Stimulated activated naive CD8-positive, alpha-beta T cell treated with anti-CD3 and anti-CD28 coated beads, Interleukin-15, amount 100 ng/mL, for 72 hours (primary cell): ENCODE results near the gene KRTAP1-4.
"Not testable (repeated sequence)": the region's sequence is repeated elsewhere in the genome, so short reads cannot be mapped to it uniquely, and the experiment has no call there.

Experiments used
- ATAC-seq: fragments of 150-1000 bp; cut with Tn5 transposase; 2 replicates; pipeline ENCODE4 v1.10.0; 2021; ENCODE audit warnings: mild to moderate bottlenecking, moderate library complexity
- DNase-seq, 2 donors: peaks; one replicate each; pipeline ENCODE4 v3.0.0; 2021 to 2022
- H3K27ac Mint-ChIP-seq, 2 donors: one replicate each; pipeline ENCODE4 v1.8.0; 2022; ENCODE audit warnings: mild to moderate bottlenecking in 2 of 2, mixed read lengths in 2 of 2, moderate library complexity in 2 of 2
- H3K27me3 Mint-ChIP-seq: one replicate; pipeline ENCODE4 v1.8.0; 2022; ENCODE audit warnings: mixed read lengths
- H3K4me1 Mint-ChIP-seq: one replicate; pipeline ENCODE4 v1.8.0; 2022; ENCODE audit warnings: mild to moderate bottlenecking, mixed read lengths
- H3K4me3 Mint-ChIP-seq, 2 donors: one replicate each; pipeline ENCODE4 v1.8.0; 2022; ENCODE audit warnings: mild to moderate bottlenecking in 2 of 2, mixed read lengths in 2 of 2, moderate library complexity in 1 of 2
- H3K9me3 Mint-ChIP-seq, 2 donors: one replicate each; pipeline ENCODE4 v1.8.0; 2022; ENCODE audit warnings: mixed read lengths in 2 of 2

KRTAP1-4 gene

GRCh38 chr17:41057547-41057946 is 27.6 kb upstream of the KRTAP1-4 start:
- H3K9me3 Mint-ChIP-seq, result peaks cover 5 to 6% of the 10 kb centered on the region in 2 donors
- H3K27ac Mint-ChIP-seq, result no peak overlapping the region
- DNase-seq, result no peak
- H3K27me3 Mint-ChIP-seq, result peaks cover 30% of the 10 kb centered on the region
- no peak overlapping the region for H3K4me3 Mint-ChIP-seq
- no peak for ATAC-seq
- H3K4me1 Mint-ChIP-seq, result no peaks in the 10 kb centered on the region

GRCh38 chr17:41055130-41055529 is 25.1 kb upstream of the KRTAP1-4 start, which contains the start of gene KRTAP2-2:
Gene KRTAP2-2 (minus strand): TSS chr17:41055230. CDS start chr17:41055211, 19 bp downstream.
- H3K27me3 Mint-ChIP-seq, result peaks cover 25% of the 10 kb centered on the region
- not testable (repeated sequence) for H3K4me1 Mint-ChIP-seq, H3K27ac Mint-ChIP-seq, H3K4me3 Mint-ChIP-seq, DNase-seq, ATAC-seq, H3K9me3 Mint-ChIP-seq

GRCh38 chr17:41054556-41054955 is 24.6 kb upstream of the KRTAP1-4 start:
- not testable (repeated sequence) for H3K27ac Mint-ChIP-seq, H3K4me1 Mint-ChIP-seq, H3K9me3 Mint-ChIP-seq, DNase-seq, ATAC-seq, H3K4me3 Mint-ChIP-seq
- H3K27me3 Mint-ChIP-seq, result peaks cover 22% of the 10 kb centered on the region

- no peak for ATAC-seq
Measured at GRCh38 chr17:41054025-41054424, 24.0 kb upstream of the KRTAP1-4 start.

GRCh38 chr17:41052566-41052965 is 22.6 kb upstream of the KRTAP1-4 start:
- peaks cover 2 to 4% of the 10 kb centered on the region in 2 donors for H3K9me3 Mint-ChIP-seq
- peaks cover 20% of the 10 kb centered on the region for H3K27me3 Mint-ChIP-seq
- no peaks in the 10 kb centered on the region for H3K4me1 Mint-ChIP-seq
- no peak for DNase-seq
- no peak overlapping the region for H3K4me3 Mint-ChIP-seq
- H3K27ac Mint-ChIP-seq, result no peak overlapping the region
- ATAC-seq, result no peak

More at GRCh38 chr17:41054025-41054424, 24.0 kb upstream of the KRTAP1-4 start:
- Mint-ChIP-seq H3K4me3 (no peak overlapping the region), H3K27me3 (peaks cover 17% of the 10 kb centered on the region), H3K9me3 (peaks cover 5 to 6% of the 10 kb centered on the region in 2 donors), H3K27ac (no peak overlapping the region), H3K4me1 (no peaks in the 10 kb centered on the region)
- DNase-seq, result no peak

- Mint-ChIP-seq H3K27me3 (peaks cover 36% of the 10 kb centered on the region), H3K4me1 (peaks cover 2% of the 10 kb centered on the region)
- no peak for ATAC-seq
Measured at GRCh38 chr17:41049110-41049509, 19.1 kb upstream of the KRTAP1-4 start.

GRCh38 chr17:41048441-41048840 is 18.4 kb upstream of the KRTAP1-4 start:
- no peak for DNase-seq
- H3K4me3 Mint-ChIP-seq, result no peak overlapping the region

More at GRCh38 chr17:41049110-41049509, 19.1 kb upstream of the KRTAP1-4 start:
- Mint-ChIP-seq H3K4me3 (no peak overlapping the region), H3K9me3 (no peaks in the 10 kb centered on the region), H3K27ac (no peak overlapping the region)
- DNase-seq, result no peak

GRCh38 chr17:41046735-41047465 is 16.9 kb upstream of the KRTAP1-4 start, which contains the start of gene KRTAP2-1:
Gene KRTAP2-1 (minus strand): TSS chr17:41047316. CDS start chr17:41047267, 49 bp downstream.
- H3K4me3 Mint-ChIP-seq, H3K9me3 Mint-ChIP-seq, ATAC-seq, H3K4me1 Mint-ChIP-seq, DNase-seq, H3K27ac Mint-ChIP-seq: not testable (repeated sequence)
- H3K27me3 Mint-ChIP-seq, result peaks cover 36% of the 10 kb centered on the region

More at GRCh38 chr17:41048441-41048840, 18.4 kb upstream of the KRTAP1-4 start:
- peaks cover 4% of the 10 kb centered on the region in 2 donors for H3K9me3 Mint-ChIP-seq
- H3K27ac Mint-ChIP-seq, result no peak overlapping the region
- peaks cover 7% of the 10 kb centered on the region for H3K4me1 Mint-ChIP-seq
- no peak for ATAC-seq
- peaks cover 36% of the 10 kb centered on the region for H3K27me3 Mint-ChIP-seq

GRCh38 chr17:41042953-41043352 is 13.0 kb upstream of the KRTAP1-4 start:
- Mint-ChIP-seq H3K9me3 (peaks cover 6 to 7% of the 10 kb centered on the region in 2 donors), H3K4me3 (no peak overlapping the region), H3K27me3 (peaks cover 16% of the 10 kb centered on the region), H3K27ac (no peak overlapping the region), H3K4me1 (peaks cover 7% of the 10 kb centered on the region)
- DNase-seq (no peak), ATAC-seq (no peak)

GRCh38 chr17:41040783-41041571 is 11.0 kb upstream of the KRTAP1-4 start, which contains the start of gene KRTAP1-1:
Gene KRTAP1-1 (minus strand): TSS chr17:41041450. CDS start chr17:41041397, 53 bp downstream.
- not testable (repeated sequence) for H3K9me3 Mint-ChIP-seq, H3K4me3 Mint-ChIP-seq, ATAC-seq, DNase-seq, H3K4me1 Mint-ChIP-seq, H3K27ac Mint-ChIP-seq, H3K27me3 Mint-ChIP-seq

GRCh38 chr17:41037853-41038350 is 7.9 kb upstream of the KRTAP1-4 start:
- ATAC-seq, result no peak
- H3K9me3 Mint-ChIP-seq, result no peaks in the 10 kb centered on the region
- H3K4me3 Mint-ChIP-seq, result no peak overlapping the region
- DNase-seq, result no peak
- no peak overlapping the region for H3K27ac Mint-ChIP-seq
- H3K4me1 Mint-ChIP-seq, result no peaks in the 10 kb centered on the region
- H3K27me3 Mint-ChIP-seq, result no peaks in the 10 kb centered on the region

GRCh38 chr17:41034346-41034935 is 4.4 kb upstream of the KRTAP1-4 start, which contains the start of gene KRTAP1-3:
Gene KRTAP1-3 (minus strand): TSS chr17:41034874. CDS start chr17:41034821, 53 bp downstream.
- not testable (repeated sequence) for ATAC-seq, DNase-seq, H3K27me3 Mint-ChIP-seq, H3K4me3 Mint-ChIP-seq, H3K9me3 Mint-ChIP-seq, H3K27ac Mint-ChIP-seq, H3K4me1 Mint-ChIP-seq

GRCh38 chr17:41026715-41027471 is 3.1 kb downstream of the KRTAP1-4 start, which contains the start of gene KRTAP1-5:
Gene KRTAP1-5 (minus strand): TSS chr17:41027208. CDS start chr17:41027155, 53 bp downstream.
- no peak within 1 kb of the TSS for H3K4me3 Mint-ChIP-seq
- H3K27ac Mint-ChIP-seq, result no peak within 1 kb of the TSS
- H3K9me3 Mint-ChIP-seq, result no peaks in the 10 kb centered on the region
- H3K27me3 Mint-ChIP-seq, result no peaks in the 10 kb centered on the region
- peaks cover 7% of the 10 kb centered on the region for H3K4me1 Mint-ChIP-seq
- no peak for DNase-seq
- ATAC-seq, result no peak

- Mint-ChIP-seq H3K27me3 (no peaks in the 10 kb centered on the region), H3K9me3 (no peaks in the 10 kb centered on the region), H3K27ac (no peak overlapping the region), H3K4me3 (no peak overlapping the region), H3K4me1 (peaks cover 7% of the 10 kb centered on the region)
- DNase-seq, result no peak
- no peak for ATAC-seq
Measured at GRCh38 chr17:41024697-41025096, 5.3 kb downstream of the KRTAP1-4 start.
